ENCODE data around the gene ROR2.

- TF ChIP-seq POLR2A (IDR thresholded peaks at IDR 0.05; ENCODE audit: low read depth, low read length), result no peak
- TF ChIP-seq POLR2AphosphoS5 (IDR thresholded peaks at IDR 0.05; ENCODE audit: low read depth, low read length), result no peak
These were observed 28.7 kb downstream of the ROR2 start for GRCh38 chr9:91921371-91921770.

Measured in GM12892 (cell line).